Motor neuron (in vitro differentiated cells): Measurements from ENCODE around the gene PRSS33. TPM values are rescaled to one million over a fixed set of nuclear protein-coding genes. Genes with fewer than 3 reads are reported as not detected.

Experiments used
- ATAC-seq, 8 experiments: fragments of 200-7000 bp; cut with Tn5 transposase; replicated peaks in 6 of 8; 2 replicates each; pipeline ENCODE4 v1.8.0; 2021; ENCODE audit warnings: mild to moderate bottlenecking in 8 of 8, moderate library complexity in 8 of 8
- H3K27ac ChIP-seq, 2 donors: fragments of 250-450 bp; sonication (Bioruptor Pico); 2 replicates each; pipeline ENCODE4 v1.9.0; 2021; ENCODE audit warnings: antibody characterized with exemption in 2 of 2, mild to moderate bottlenecking in 2 of 2, moderate library complexity in 1 of 2
- H3K4me1 ChIP-seq, 2 donors: fragments of 250-450 bp; sonication (Bioruptor Pico); replicated peaks in 1 of 2; 2 replicates each; pipeline ENCODE4 v1.6.1; 2021; ENCODE audit warnings: antibody characterized with exemption in 2 of 2, mild to moderate bottlenecking in 2 of 2, moderate library complexity in 1 of 2
- H3K4me3 ChIP-seq, 5 donors: fragments of 250-450 bp; sonication (Bioruptor Pico); 2 replicates each; pipeline ENCODE4 v1.9.0; 2021; ENCODE audit warnings: antibody characterized with exemption in 5 of 5, mild to moderate bottlenecking in 5 of 5, moderate library complexity in 4 of 5
- WGBS, 10 experiments: fragments of 450-650 bp; shearing (Covaris generic); methylation state at CpG; one replicate each; pipeline ENCODE4 v1.0.0; 2022; 5-methylcytosine and 5-hydroxymethylcytosine counted together
- in situ Hi-C, 9 experiments: fragments of 400-800 bp; cut with MboI; loops; one replicate each; pipeline ENCODE4 v1.15.0; 2021; ENCODE audit warnings: low sequenced_read_pairs in 9 of 9, low pct_unique_long_range_greater_than_20kb in 2 of 9; ENCODE audit not compliant: unreplicated experiment in 9 of 9
- total RNA-seq, 8 experiments: library from RNA; unstranded; fragments of 300-600 nt; gene quantifications; 2 replicates each; pipeline versions ENCODE4 v1.2.3 to v1.2.4, GENCODE V29; 2022

The PRSS33 gene
- total RNA-seq, 8 experiments from 2014 or later: 0.22 to 0.51 (median 0.33) TPM; not detected in 4

GRCh38 chr16:2784358-2785100 is 2.8 kb downstream of the PRSS33 start:
- WGBS, 10 experiments: 80 to 100% methylated on average over 2 of the region's 15 CpGs; no CpG with 5 or more reads in 8 of the 10 experiments
- no peak overlapping the region for H3K4me3 ChIP-seq
- H3K27ac ChIP-seq: no peak overlapping the region
- ATAC-seq: peak in 3 of 8 experiments; percentile 8 to 44 (median 23)
- H3K4me1 ChIP-seq: peaks cover 3 to 4% of the 10 kb centered on the region in 2 donors
- in situ Hi-C loops: no loop called here

- no peak for ATAC-seq
Measured at GRCh38 chr16:2783581-2784357, 3.6 kb downstream of the PRSS33 start.

GRCh38 chr16:2782583-2783351 is 4.6 kb downstream of the PRSS33 start:
- no peak overlapping the region for H3K27ac ChIP-seq
- 67 to 100% (median 86%) methylated on average over 2 to 9 of the region's 20 CpGs; no CpG with 5 or more reads in 3 of the 10 experiments for WGBS, 10 experiments
- in situ Hi-C loops: no loop called here
- no peak for ATAC-seq
- no peak overlapping the region for H3K4me3 ChIP-seq
- H3K4me1 ChIP-seq: peaks cover 6 to 9% of the 10 kb centered on the region in 2 donors

More at GRCh38 chr16:2783581-2784357, 3.6 kb downstream of the PRSS33 start:
- no peak overlapping the region for H3K4me3 ChIP-seq
- H3K4me1 ChIP-seq: peaks cover 0 to 4% of the 10 kb centered on the region in 2 donors
- no peak overlapping the region for H3K27ac ChIP-seq
- in situ Hi-C loops: no loop called here
- WGBS, 10 experiments: 50 to 87% (median 73%) methylated on average over 1 to 10 of the region's 15 CpGs; no CpG with 5 or more reads in 2 of the 10 experiments

DNA sequence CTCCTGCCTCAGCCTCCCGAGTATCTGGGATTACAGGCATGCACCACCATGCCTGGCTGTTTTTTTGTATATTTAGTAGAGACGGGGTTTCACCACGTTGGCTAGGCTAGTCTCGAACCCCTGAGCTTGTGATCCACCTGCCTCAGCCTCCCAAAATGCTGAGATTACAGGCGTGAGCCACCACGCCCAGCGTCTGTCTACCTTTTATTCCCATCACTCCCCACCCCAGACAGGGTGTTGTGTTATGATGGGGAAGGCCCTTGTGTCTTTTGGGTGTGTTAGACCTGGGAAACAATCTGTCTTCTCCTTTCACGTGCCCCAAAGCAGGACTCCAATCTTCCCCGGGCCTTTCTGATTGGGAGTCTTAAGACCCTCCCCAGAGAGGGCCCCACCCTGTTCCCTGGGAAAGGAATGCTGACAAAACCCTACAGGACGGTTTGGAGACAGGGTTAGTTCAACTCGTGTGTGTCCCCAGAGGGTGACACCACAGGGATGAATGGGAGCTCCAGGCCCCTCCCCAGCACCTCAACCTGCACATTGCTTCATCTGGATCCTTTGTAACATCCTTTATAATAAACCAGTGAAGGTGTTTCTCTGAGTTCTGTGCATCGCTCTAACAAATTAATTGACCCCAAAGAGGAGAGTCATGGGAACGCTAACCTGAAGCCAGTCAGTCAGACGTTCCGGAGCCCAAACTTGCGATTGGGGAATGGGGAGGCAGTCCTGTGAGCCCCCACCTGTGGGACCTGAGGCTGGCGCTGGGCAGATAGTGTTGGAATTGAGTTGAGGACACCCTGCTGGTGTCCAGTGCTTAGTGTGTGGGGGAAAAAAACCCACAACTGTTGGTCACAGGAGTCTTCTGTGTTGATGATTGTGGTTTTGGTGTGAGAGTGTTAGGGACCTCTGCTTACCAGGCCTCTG is 7.1 kb downstream of the PRSS33 start:
- H3K4me3 ChIP-seq: no peak overlapping the region
- in situ Hi-C loops: no loop called here

GRCh38 chr16:2779151-2779920 is 8.0 kb downstream of the PRSS33 start:
- in situ Hi-C loops: no loop called here
- ATAC-seq: no peak
- H3K4me3 ChIP-seq: no peak overlapping the region
- H3K4me1 ChIP-seq: peaks cover 10 to 14% of the 10 kb centered on the region in 2 donors
- WGBS, 10 experiments: 77 to 100% (median 96%) methylated on average over 1 to 8 of the region's 23 CpGs; no CpG with 5 or more reads in 2 of the 10 experiments
- no peak overlapping the region for H3K27ac ChIP-seq

More for the DNA sequence above, 7.1 kb downstream of the PRSS33 start:
- no peak for ATAC-seq
- Histone ChIP-seq H3K4me1 (peaks cover 10 to 15% of the 10 kb centered on the region in 2 donors), H3K27ac (no peak overlapping the region)
- WGBS, 10 experiments: 10 to 92% (median 60%) methylated on average over 1 to 8 of the region's 17 CpGs; no CpG with 5 or more reads in 3 of the 10 experiments

DNA sequence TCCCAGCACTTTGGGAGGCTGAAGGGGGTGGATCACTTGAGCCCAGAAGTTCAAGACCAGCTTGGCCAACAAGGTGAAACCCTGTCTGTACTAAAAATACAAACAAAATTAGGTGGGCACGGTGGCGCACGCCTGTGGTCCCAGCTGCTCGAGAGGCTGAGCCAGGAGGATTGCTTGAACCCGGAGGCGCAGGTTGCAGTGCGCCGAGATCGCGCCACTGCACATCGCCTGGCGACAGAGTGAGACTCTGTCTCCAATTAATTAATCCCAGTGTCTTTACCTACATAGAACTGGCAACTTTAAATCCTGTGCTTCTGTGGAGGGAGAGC is 8.8 kb downstream of the PRSS33 start:
- peak overlapping the region in 1 of 2 donors; percentile 100 for H3K27ac ChIP-seq
- H3K4me3 ChIP-seq: peak overlapping the region; percentile 72 to 97 (median 93)
- peaks cover 10 to 14% of the 10 kb centered on the region in 2 donors for H3K4me1 ChIP-seq
- no peak for ATAC-seq
- in situ Hi-C loops: no loop called here
- WGBS, 10 experiments: 96 to 100% (median 100%) methylated on average over 1 to 12 of the region's 12 CpGs; no CpG with 5 or more reads in 5 of the 10 experiments

- in situ Hi-C loops: no loop called here
- peak overlapping the region; percentile 100 for H3K27ac ChIP-seq
- peaks cover 10 to 14% of the 10 kb centered on the region in 2 donors for H3K4me1 ChIP-seq
- H3K4me3 ChIP-seq: peak overlapping the region; percentile 72 to 97 (median 93)
- ATAC-seq: peak; percentile 6 to 38 (median 18)
- 0 to 75% (median 12%) methylated on average over 1 to 17 of the region's 27 CpGs for WGBS, 10 experiments
Measured at GRCh38 chr16:2777903-2778629, 9.3 kb downstream of the PRSS33 start.

GRCh38 chr16:2777231-2777902 is 10.0 kb downstream of the PRSS33 start, which contains the start of gene ELOB:
Gene ELOB (minus strand): TSS chr16:2777280. CDS start chr16:2777239, 41 bp downstream.
- in situ Hi-C loops: no loop called here
- Histone ChIP-seq H3K4me1 (peaks cover 10 to 14% of the 10 kb centered on the region in 2 donors), H3K27ac (peak within 1 kb of the TSS; percentile 100), H3K4me3 (peak within 1 kb of the TSS; percentile 72 to 97 (median 93))
- ATAC-seq: peak; percentile 70 to 90 (median 86)
- 0 to 6% (median 3%) methylated on average over 2 to 11 of the region's 70 CpGs; no CpG with 5 or more reads in 3 of the 10 experiments for WGBS, 10 experiments

DNA sequence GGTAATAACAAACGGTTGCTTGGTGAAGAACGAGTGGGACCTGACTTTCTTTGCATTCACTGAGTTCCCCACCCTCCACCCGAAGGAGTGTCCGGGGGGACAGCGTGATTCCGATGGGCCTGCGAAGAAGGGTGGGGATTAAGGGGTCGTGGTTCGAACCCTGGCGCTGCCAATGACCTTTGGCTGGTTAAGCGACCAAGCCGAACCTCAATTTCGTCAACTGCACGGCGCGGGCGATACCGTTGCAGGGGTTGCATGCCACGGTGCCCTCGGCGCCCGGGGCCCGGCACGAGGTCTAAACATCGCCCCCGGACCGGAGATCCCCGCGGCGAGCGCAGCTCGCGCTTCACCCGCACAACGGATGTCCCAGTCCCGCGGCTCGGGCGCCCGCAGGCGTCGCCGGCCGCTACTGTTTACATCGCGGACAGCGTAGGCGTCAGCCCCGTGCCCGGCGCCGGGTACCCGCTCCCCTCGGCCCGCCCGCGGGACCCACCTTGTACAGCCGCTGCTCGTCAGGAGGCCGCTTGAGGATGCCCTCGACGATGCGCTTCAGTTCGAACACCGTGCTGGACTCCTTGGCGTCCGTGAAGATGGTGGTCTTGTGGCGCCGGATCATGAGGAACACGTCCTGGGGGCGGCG is 10.7 kb downstream of the PRSS33 start:
- Histone ChIP-seq H3K4me1 (peaks cover 10 to 14% of the 10 kb centered on the region in 2 donors), H3K27ac (peak overlapping the region; percentile 100), H3K4me3 (peak overlapping the region; percentile 72 to 97 (median 93))
- in situ Hi-C loops: no loop called here
- 0 to 7% (median 0%) methylated on average over 3 to 15 of the region's 72 CpGs; no CpG with 5 or more reads in 7 of the 10 experiments for WGBS, 10 experiments
- peak; percentile 10 to 59 (median 52) for ATAC-seq
